Suprapubic skin (tissue), 4 donors: Measurements from ENCODE around the gene PIK3CA.

Source experiments
- EP300 ChIP-seq: sonication (generic); formaldehyde crosslinking; IDR thresholded peaks from one replicate; pipeline ENCODE4 v1.6.1; 2017; ENCODE audit warnings: antibody characterized with exemption
- POLR2A ChIP-seq, 2 donors: fragments of 450-650 bp; IDR thresholded peaks; one replicate each; pipeline ENCODE4 v1.6.1; 2017; ENCODE audit warnings: antibody characterized with exemption in 2 of 2, mild to moderate bottlenecking in 2 of 2, moderate library complexity in 2 of 2
- POLR2AphosphoS5 ChIP-seq, 3 donors: sonication (generic); formaldehyde crosslinking; IDR thresholded peaks; one replicate each; pipeline ENCODE4 v1.6.1; 2017; ENCODE audit warnings: antibody characterized with exemption in 3 of 3
- TF ChIP-seq, protein P1 (sequence below), 2 donors: fragments of 200-600 bp in 1 of 2; fragments of 450-650 bp in 1 of 2; sonication (generic) in 1 of 2; IDR thresholded peaks; one replicate each; pipeline ENCODE4 v1.5.1; 2016 to 2019; ENCODE audit warnings: antibody characterized with exemption in 2 of 2, mild to moderate bottlenecking in 1 of 2, moderate library complexity in 1 of 2

DNA sequence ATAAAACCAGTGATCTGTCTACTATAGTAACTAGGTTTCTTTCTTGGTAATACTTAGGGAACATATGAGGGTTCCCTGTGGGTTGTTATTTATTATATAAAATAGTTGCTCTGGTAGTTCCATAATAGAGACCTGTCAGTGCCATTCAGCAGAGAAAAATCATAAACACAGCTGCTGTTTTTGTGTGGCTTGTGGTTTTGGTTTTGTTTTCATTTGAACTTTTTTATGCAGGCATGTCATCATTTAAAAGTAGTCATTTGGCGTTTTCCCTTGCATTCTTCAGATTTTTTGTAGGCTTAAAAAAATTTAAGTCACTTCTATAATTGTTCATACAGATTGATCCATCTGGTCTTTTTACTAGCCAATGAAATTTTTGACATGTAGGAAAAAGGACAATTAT is 47.9 kb downstream of the PIK3CA start:
- no peak for TF ChIP-seq POLR2A (IDR thresholded peaks at IDR 0.05)
- TF ChIP-seq, protein P1, sequence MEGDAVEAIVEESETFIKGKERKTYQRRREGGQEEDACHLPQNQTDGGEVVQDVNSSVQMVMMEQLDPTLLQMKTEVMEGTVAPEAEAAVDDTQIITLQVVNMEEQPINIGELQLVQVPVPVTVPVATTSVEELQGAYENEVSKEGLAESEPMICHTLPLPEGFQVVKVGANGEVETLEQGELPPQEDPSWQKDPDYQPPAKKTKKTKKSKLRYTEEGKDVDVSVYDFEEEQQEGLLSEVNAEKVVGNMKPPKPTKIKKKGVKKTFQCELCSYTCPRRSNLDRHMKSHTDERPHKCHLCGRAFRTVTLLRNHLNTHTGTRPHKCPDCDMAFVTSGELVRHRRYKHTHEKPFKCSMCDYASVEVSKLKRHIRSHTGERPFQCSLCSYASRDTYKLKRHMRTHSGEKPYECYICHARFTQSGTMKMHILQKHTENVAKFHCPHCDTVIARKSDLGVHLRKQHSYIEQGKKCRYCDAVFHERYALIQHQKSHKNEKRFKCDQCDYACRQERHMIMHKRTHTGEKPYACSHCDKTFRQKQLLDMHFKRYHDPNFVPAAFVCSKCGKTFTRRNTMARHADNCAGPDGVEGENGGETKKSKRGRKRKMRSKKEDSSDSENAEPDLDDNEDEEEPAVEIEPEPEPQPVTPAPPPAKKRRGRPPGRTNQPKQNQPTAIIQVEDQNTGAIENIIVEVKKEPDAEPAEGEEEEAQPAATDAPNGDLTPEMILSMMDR (IDR thresholded peaks at IDR 0.05), result no peak
- TF ChIP-seq EP300, result no peak
- TF ChIP-seq POLR2AphosphoS5 (IDR thresholded peaks at IDR 0.05), result no peak
